ENCODE results near the gene PIP5K1B. TPM values are rescaled to one million over a fixed set of nuclear protein-coding genes. Genes with fewer than 3 reads are reported as not detected.

PIP5K1B gene
- total RNA-seq, 1 experiment from 2014 or later = 5.2 TPM

DNA sequence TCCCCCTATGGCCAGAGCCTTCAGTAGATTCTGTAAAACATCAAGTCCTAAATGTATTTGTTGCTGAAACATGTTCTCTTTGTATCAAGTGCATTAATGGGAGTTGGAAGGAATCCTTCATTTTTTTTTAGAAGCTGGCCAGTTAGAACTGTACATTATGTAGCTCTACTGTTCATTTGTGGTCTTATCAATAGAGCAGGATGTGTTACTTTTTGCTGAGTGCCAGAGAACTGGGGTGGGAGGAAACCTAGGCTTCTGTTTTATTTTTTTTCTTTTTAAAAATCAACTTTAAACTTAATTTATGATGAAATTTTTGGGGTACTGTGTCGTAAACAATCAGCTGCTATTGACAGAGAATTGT is 5.1 kb downstream of the PIP5K1B start:
- no peak for ATAC-seq
- Mint-ChIP-seq H3K4me3 (no peak overlapping the region), H3K36me3 (no peaks in the 10 kb centered on the region), H3K9me3 (no peaks in the 10 kb centered on the region), H3K4me1 (peaks cover 20% of the 10 kb centered on the region), H3K27me3 (ENCODE audit: low read depth) (peaks cover 28% of the 10 kb centered on the region), H3K27ac (no peak overlapping the region)
- ChIA-PET POLR2A (no interaction called here), CTCF (no interaction called here)
- DNase-seq (ENCODE audit: low spot score) = no peak
- TF ChIP-seq NR3C1 (CRISPR knock-in tag; conservative IDR thresholded peaks at IDR 0.05; ENCODE audit: low read depth) = no peak
- no peak for TF ChIP-seq NFE2L1 (CRISPR knock-in tag; IDR thresholded peaks at IDR 0.05)

DNA sequence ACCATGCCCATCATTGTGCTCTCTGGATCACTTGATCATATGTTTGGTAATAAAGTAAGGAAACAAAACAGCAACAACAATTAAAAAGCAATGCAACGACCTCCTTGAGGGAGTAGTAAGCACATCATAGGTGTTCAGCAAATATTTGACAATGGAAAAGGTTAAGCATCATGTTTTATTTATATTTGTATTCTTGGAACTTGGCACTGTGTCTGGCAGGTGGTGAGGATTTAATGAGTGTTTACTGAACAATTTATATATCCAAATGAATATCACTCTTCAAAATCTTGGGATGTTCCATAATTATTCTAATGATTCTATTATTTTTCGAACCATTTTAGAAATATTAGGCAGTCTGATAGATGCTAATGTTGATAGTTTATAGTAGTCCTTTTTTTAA is 6.2 kb downstream of the PIP5K1B start:
- Mint-ChIP-seq H3K4me1 (peaks cover 20% of the 10 kb centered on the region), H3K4me3 (no peak overlapping the region), H3K9me3 (no peaks in the 10 kb centered on the region), H3K27ac (no peak overlapping the region), H3K27me3 (ENCODE audit: low read depth) (peaks cover 20% of the 10 kb centered on the region), H3K36me3 (no peaks in the 10 kb centered on the region)
- no peak for TF ChIP-seq ZNF232 (CRISPR knock-in tag; IDR thresholded peaks at IDR 0.05)
- no peak for TF ChIP-seq OVOL2 (CRISPR knock-in tag; IDR thresholded peaks at IDR 0.05; ENCODE audit: borderline replicate concordance)
- no peak for TF ChIP-seq KAT7 (CRISPR knock-in tag; IDR thresholded peaks at IDR 0.05; ENCODE audit: borderline replicate concordance)
- no peak for TF ChIP-seq JAZF1 (CRISPR knock-in tag; IDR thresholded peaks at IDR 0.05)
- no peak for TF ChIP-seq ETV6 (CRISPR knock-in tag; IDR thresholded peaks at IDR 0.05)
- no peak for TF ChIP-seq CBFB (CRISPR knock-in tag; IDR thresholded peaks at IDR 0.05; ENCODE audit: low read depth)
- TF ChIP-seq, protein P1, sequence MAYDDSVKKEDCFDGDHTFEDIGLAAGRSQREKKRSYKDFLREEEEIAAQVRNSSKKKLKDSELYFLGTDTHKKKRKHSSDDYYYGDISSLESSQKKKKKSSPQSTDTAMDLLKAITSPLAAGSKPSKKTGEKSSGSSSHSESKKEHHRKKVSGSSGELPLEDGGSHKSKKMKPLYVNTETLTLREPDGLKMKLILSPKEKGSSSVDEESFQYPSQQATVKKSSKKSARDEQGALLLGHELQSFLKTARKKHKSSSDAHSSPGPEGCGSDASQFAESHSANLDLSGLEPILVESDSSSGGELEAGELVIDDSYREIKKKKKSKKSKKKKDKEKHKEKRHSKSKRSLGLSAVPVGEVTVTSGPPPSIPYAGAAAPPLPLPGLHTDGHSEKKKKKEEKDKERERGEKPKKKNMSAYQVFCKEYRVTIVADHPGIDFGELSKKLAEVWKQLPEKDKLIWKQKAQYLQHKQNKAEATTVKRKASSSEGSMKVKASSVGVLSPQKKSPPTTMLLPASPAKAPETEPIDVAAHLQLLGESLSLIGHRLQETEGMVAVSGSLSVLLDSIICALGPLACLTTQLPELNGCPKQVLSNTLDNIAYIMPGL (CRISPR knock-in tag; IDR thresholded peaks at IDR 0.05) = no peak
- TF ChIP-seq, protein P2, sequence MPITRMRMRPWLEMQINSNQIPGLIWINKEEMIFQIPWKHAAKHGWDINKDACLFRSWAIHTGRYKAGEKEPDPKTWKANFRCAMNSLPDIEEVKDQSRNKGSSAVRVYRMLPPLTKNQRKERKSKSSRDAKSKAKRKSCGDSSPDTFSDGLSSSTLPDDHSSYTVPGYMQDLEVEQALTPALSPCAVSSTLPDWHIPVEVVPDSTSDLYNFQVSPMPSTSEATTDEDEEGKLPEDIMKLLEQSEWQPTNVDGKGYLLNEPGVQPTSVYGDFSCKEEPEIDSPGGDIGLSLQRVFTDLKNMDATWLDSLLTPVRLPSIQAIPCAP (CRISPR knock-in tag; IDR thresholded peaks at IDR 0.05) = no peak
- TF ChIP-seq GTF2I (CRISPR knock-in tag; conservative IDR thresholded peaks at IDR 0.05) = no peak
- TF ChIP-seq, protein P3, sequence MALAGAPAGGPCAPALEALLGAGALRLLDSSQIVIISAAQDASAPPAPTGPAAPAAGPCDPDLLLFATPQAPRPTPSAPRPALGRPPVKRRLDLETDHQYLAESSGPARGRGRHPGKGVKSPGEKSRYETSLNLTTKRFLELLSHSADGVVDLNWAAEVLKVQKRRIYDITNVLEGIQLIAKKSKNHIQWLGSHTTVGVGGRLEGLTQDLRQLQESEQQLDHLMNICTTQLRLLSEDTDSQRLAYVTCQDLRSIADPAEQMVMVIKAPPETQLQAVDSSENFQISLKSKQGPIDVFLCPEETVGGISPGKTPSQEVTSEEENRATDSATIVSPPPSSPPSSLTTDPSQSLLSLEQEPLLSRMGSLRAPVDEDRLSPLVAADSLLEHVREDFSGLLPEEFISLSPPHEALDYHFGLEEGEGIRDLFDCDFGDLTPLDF (CRISPR knock-in tag; IDR thresholded peaks at IDR 0.05) = no peak
- TF ChIP-seq FOXK1 (CRISPR knock-in tag; IDR thresholded peaks at IDR 0.05) = no peak
- no peak for TF ChIP-seq SMAD3 (CRISPR knock-in tag; IDR thresholded peaks at IDR 0.05; ENCODE audit: borderline replicate concordance)
- no peak for TF ChIP-seq TEAD1 (CRISPR knock-in tag; IDR thresholded peaks at IDR 0.05)
- TF ChIP-seq EMX1 (CRISPR knock-in tag; IDR thresholded peaks at IDR 0.05) = no peak
- TF ChIP-seq, protein P4, sequence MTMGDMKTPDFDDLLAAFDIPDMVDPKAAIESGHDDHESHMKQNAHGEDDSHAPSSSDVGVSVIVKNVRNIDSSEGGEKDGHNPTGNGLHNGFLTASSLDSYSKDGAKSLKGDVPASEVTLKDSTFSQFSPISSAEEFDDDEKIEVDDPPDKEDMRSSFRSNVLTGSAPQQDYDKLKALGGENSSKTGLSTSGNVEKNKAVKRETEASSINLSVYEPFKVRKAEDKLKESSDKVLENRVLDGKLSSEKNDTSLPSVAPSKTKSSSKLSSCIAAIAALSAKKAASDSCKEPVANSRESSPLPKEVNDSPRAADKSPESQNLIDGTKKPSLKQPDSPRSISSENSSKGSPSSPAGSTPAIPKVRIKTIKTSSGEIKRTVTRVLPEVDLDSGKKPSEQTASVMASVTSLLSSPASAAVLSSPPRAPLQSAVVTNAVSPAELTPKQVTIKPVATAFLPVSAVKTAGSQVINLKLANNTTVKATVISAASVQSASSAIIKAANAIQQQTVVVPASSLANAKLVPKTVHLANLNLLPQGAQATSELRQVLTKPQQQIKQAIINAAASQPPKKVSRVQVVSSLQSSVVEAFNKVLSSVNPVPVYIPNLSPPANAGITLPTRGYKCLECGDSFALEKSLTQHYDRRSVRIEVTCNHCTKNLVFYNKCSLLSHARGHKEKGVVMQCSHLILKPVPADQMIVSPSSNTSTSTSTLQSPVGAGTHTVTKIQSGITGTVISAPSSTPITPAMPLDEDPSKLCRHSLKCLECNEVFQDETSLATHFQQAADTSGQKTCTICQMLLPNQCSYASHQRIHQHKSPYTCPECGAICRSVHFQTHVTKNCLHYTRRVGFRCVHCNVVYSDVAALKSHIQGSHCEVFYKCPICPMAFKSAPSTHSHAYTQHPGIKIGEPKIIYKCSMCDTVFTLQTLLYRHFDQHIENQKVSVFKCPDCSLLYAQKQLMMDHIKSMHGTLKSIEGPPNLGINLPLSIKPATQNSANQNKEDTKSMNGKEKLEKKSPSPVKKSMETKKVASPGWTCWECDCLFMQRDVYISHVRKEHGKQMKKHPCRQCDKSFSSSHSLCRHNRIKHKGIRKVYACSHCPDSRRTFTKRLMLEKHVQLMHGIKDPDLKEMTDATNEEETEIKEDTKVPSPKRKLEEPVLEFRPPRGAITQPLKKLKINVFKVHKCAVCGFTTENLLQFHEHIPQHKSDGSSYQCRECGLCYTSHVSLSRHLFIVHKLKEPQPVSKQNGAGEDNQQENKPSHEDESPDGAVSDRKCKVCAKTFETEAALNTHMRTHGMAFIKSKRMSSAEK (CRISPR knock-in tag; IDR thresholded peaks at IDR 0.05; ENCODE audit: borderline replicate concordance) = no peak
- DNase-seq (ENCODE audit: low spot score) (no peak), ATAC-seq (no peak)
- ChIA-PET CTCF (no interaction called here), POLR2A (no interaction called here)

DNA sequence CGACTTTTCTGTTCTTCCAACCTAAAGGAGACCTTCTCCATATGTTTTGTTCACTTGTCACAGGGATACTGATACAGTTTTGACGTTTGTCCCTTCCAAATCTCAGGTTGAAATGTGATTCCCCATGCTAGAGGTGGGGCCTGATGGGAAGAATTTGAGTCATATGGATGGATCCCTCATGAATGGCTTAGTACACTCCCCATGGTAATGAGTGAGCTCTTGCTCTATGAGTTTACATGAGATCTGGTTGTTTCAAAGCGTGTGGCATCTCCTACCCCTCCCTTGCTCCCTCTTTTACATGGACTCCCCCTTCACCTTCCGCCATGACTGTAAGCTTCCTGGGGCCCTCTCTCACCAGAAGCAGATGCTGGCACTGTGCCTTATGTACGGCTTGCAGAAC is 6.9 kb downstream of the PIP5K1B start:
- ATAC-seq (no peak), DNase-seq (ENCODE audit: low spot score) (no peak)
- POLR2A ChIA-PET = no interaction called here
- Mint-ChIP-seq H3K36me3 (no peaks in the 10 kb centered on the region), H3K9me3 (no peaks in the 10 kb centered on the region), H3K27me3 (ENCODE audit: low read depth) (peaks cover 14% of the 10 kb centered on the region), H3K4me1 (peaks cover 13% of the 10 kb centered on the region), H3K4me3 (no peak overlapping the region), H3K27ac (no peak overlapping the region)
- CTCF ChIA-PET = interaction anchor here (0.5 kb wide), 1 partner anchor 300 kb away, joined by 4 read pairs; no protein-coding TSS in a partner anchor
- TF ChIP-seq ZNF232 (CRISPR knock-in tag; IDR thresholded peaks at IDR 0.05) (no peak), NR2C2 (CRISPR knock-in tag; IDR thresholded peaks at IDR 0.05) (no peak), CREB1 (CRISPR knock-in tag; IDR thresholded peaks at IDR 0.05) (no peak), RORB (CRISPR knock-in tag; IDR thresholded peaks at IDR 0.05) (no peak), TCF7 (CRISPR knock-in tag; IDR thresholded peaks at IDR 0.05; ENCODE audit: low read depth) (no peak), NR3C1 (CRISPR knock-in tag; conservative IDR thresholded peaks at IDR 0.05; ENCODE audit: low read depth) (no peak), ZNF416 (CRISPR knock-in tag; IDR thresholded peaks at IDR 0.05) (no peak)
- TF ChIP-seq, protein P5, sequence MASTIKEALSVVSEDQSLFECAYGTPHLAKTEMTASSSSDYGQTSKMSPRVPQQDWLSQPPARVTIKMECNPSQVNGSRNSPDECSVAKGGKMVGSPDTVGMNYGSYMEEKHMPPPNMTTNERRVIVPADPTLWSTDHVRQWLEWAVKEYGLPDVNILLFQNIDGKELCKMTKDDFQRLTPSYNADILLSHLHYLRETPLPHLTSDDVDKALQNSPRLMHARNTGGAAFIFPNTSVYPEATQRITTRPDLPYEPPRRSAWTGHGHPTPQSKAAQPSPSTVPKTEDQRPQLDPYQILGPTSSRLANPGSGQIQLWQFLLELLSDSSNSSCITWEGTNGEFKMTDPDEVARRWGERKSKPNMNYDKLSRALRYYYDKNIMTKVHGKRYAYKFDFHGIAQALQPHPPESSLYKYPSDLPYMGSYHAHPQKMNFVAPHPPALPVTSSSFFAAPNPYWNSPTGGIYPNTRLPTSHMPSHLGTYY (CRISPR knock-in tag; IDR thresholded peaks at IDR 0.05) = no peak
- TF ChIP-seq, protein P6, sequence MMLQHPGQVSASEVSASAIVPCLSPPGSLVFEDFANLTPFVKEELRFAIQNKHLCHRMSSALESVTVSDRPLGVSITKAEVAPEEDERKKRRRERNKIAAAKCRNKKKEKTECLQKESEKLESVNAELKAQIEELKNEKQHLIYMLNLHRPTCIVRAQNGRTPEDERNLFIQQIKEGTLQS (CRISPR knock-in tag; conservative IDR thresholded peaks at IDR 0.05) = no peak

Data from WTC11 (cell line).